ENCODE data around the gene TECRL.

GRCh38 chr4:64341711-64342110 lies 67.5 kb downstream of the TECRL start:
- TF ChIP-seq CTCF (conservative IDR thresholded peaks at IDR 0.05): no peak
- no peak for TF ChIP-seq EZH2 (IDR thresholded peaks at IDR 0.05; ENCODE audit: low read depth)
